ENCODE results near the gene BUD13. TPM values are rescaled to one million over a fixed set of nuclear protein-coding genes. Genes with fewer than 3 reads are reported as not detected.
A peak's percentile ranks its signal among the peaks of the same experiment; 100 is the strongest.

Gene BUD13
- polyA plus RNA-seq, 2 of the 4 experiments (the other 2 are of a cell fraction): 9.8 to 16.2 TPM

GRCh38 chr11:116788534-116788933 lies 15.7 kb upstream of the BUD13 start:
- ATAC-seq: no peak
- no peak for DNase-seq (ENCODE audit: low read depth in 1 of 2, low spot score in 1 of 2)
- Histone ChIP-seq H3K4me2 (peak overlapping the region; percentile 77), H3K9me3 (no peaks in the 10 kb centered on the region), H3K4me1 (peaks cover 10% of the 10 kb centered on the region; the same call in 1 of the 3 replicates), H3K27ac (peak overlapping the region; percentile 94 to 97), H3K4me3 (peak overlapping the region; percentile 94)
- 58% methylated on average over 4 of the region's 4 CpGs for WGBS (ENCODE audit: missing lambda C conversion rate)
- TF ChIP-seq SREBF2 (IDR thresholded peaks at IDR 0.05) (no peak), EHF (CRISPR knock-in tag; IDR thresholded peaks at IDR 0.05) (no peak), FOXS1 (CRISPR knock-in tag; IDR thresholded peaks at IDR 0.05) (no peak), HEYL (CRISPR knock-in tag; IDR thresholded peaks at IDR 0.05) (no peak), EP300 (IDR thresholded peaks at IDR 0.05) (no peak), MAFK (IDR thresholded peaks at IDR 0.05; ENCODE audit: partially characterized antibody) (no peak), RARB (CRISPR knock-in tag; IDR thresholded peaks at IDR 0.05) (no peak), ZNF302 (CRISPR knock-in tag; IDR thresholded peaks at IDR 0.05) (no peak), RCOR1 (IDR thresholded peaks at IDR 0.05; ENCODE audit: low read depth, low read length) (no peak), FOSL2 (IDR thresholded peaks at IDR 0.05) (no peak), FOSL2 (CRISPR knock-in tag; IDR thresholded peaks at IDR 0.05) (no peak), NR3C1 (IDR thresholded peaks at IDR 0.05) (no peak), RAD21 (conservative IDR thresholded peaks at IDR 0.05 in 1 of 2, IDR thresholded peaks at IDR 0.05 in 1 of 2) (no peak), RFX5 (IDR thresholded peaks at IDR 0.05) (no peak), ZC3H11A (IDR thresholded peaks at IDR 0.05) (no peak), CHD4 (IDR thresholded peaks at IDR 0.05; ENCODE audit: borderline replicate concordance) (no peak), HOXA7 (CRISPR knock-in tag; IDR thresholded peaks at IDR 0.05) (no peak), FOSB (CRISPR knock-in tag; IDR thresholded peaks at IDR 0.05) (no peak), CBX8 (IDR thresholded peaks at IDR 0.05) (no peak)
- TF ChIP-seq, protein P1, sequence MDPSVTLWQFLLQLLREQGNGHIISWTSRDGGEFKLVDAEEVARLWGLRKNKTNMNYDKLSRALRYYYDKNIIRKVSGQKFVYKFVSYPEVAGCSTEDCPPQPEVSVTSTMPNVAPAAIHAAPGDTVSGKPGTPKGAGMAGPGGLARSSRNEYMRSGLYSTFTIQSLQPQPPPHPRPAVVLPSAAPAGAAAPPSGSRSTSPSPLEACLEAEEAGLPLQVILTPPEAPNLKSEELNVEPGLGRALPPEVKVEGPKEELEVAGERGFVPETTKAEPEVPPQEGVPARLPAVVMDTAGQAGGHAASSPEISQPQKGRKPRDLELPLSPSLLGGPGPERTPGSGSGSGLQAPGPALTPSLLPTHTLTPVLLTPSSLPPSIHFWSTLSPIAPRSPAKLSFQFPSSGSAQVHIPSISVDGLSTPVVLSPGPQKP (IDR thresholded peaks at IDR 0.05; ENCODE audit: low read depth, low read length): no peak
- TF ChIP-seq, protein P2, sequence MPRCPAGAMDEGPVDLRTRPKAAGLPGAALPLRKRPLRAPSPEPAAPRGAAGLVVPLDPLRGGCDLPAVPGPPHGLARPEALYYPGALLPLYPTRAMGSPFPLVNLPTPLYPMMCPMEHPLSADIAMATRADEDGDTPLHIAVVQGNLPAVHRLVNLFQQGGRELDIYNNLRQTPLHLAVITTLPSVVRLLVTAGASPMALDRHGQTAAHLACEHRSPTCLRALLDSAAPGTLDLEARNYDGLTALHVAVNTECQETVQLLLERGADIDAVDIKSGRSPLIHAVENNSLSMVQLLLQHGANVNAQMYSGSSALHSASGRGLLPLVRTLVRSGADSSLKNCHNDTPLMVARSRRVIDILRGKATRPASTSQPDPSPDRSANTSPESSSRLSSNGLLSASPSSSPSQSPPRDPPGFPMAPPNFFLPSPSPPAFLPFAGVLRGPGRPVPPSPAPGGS (IDR thresholded peaks at IDR 0.05): no peak
- CTCF ChIA-PET: interaction anchor here (0.5 to 8.8 kb wide), 4 partner anchors 11 to 350 kb away, joined by 3 to 114 read pairs (median 30); partner anchors contain the start of gene APOA1
- FAIRE-seq: no peak
- POLR2A ChIA-PET: interaction anchor here (0.6 to 1.2 kb wide), 5 partner anchors 14 to 356 kb away, joined by 3 to 6 read pairs (median 5); partner anchors contain the start of genes BUD13, PAFAH1B2 and SIK3

GRCh38 chr11:116787786-116788486 lies 15.1 kb upstream of the BUD13 start, which contains the start of gene ZPR1:
Gene ZPR1 (minus strand): TSS chr11:116788023. CDS start chr11:116787990, 33 bp downstream.
- 3% methylated on average over 13 of the region's 56 CpGs for WGBS (ENCODE audit: missing lambda C conversion rate)
- DNase-seq (ENCODE audit: low read depth in 1 of 2, low spot score in 1 of 2) (peak; percentile 58 to 82), ATAC-seq (peak; percentile 85 to 89), FAIRE-seq (no peak)
- ChIA-PET CTCF (interaction anchor here (0.5 to 8.8 kb wide), 6 partner anchors 10 to 350 kb away, joined by 3 to 114 read pairs (median 6); partner anchors contain the start of gene APOA1), POLR2A (interaction anchor here (0.6 to 1.3 kb wide), 6 partner anchors 13 to 356 kb away, joined by 3 to 6 read pairs (median 4); partner anchors contain the start of genes APOA4, BUD13, PAFAH1B2 and SIK3)
- Histone ChIP-seq H3K4me1 (peaks cover 10% of the 10 kb centered on the region; the same call in 1 of the 3 replicates), H3K4me3 (peak within 1 kb of the TSS; percentile 94), H3K27ac (peak within 1 kb of the TSS; percentile 94 to 97), H3K9me3 (no peaks in the 10 kb centered on the region), H3K4me2 (peak within 1 kb of the TSS; percentile 77)
- TF ChIP-seq BHLHE40 (IDR thresholded peaks at IDR 0.05; ENCODE audit: low read depth, low read length): no peak
- no peak for TF ChIP-seq RNF2 (IDR thresholded peaks at IDR 0.05; ENCODE audit: borderline replicate concordance, low read depth)
- 0 out of 2 replicates have a peak, but pooled peaks have one; percentile 33 for TF ChIP-seq KDM5A (IDR thresholded peaks at IDR 0.05)
- peak; percentile 41 to 87; a peak in 3 of 5 replicates for TF ChIP-seq JUN (IDR thresholded peaks at IDR 0.05)
- TF ChIP-seq, protein P2 (IDR thresholded peaks at IDR 0.05): peak; percentile 70; the same call in 2 of the 3 replicates
- TF ChIP-seq RFX5 (IDR thresholded peaks at IDR 0.05): no peak
- TF ChIP-seq MAX (IDR thresholded peaks at IDR 0.05): peak; percentile 56
- TF ChIP-seq, protein P1 (IDR thresholded peaks at IDR 0.05; ENCODE audit: low read depth, low read length): 0 out of 2 replicates have a peak, but pooled peaks have one; percentile 29
- TF ChIP-seq POLR2A (IDR thresholded peaks at IDR 0.05; ENCODE audit: low read length): peak; percentile 76
- TF ChIP-seq EHF (CRISPR knock-in tag; IDR thresholded peaks at IDR 0.05): no peak
- TF ChIP-seq FOSB (CRISPR knock-in tag; IDR thresholded peaks at IDR 0.05): no peak
- no peak for TF ChIP-seq ZNF302 (CRISPR knock-in tag; IDR thresholded peaks at IDR 0.05)
- TF ChIP-seq FOSL2 (IDR thresholded peaks at IDR 0.05): no peak
- no peak for TF ChIP-seq FOSL2 (CRISPR knock-in tag; IDR thresholded peaks at IDR 0.05)
- no peak for TF ChIP-seq POLR2AphosphoS2 (conservative IDR thresholded peaks at IDR 0.05; ENCODE audit: low read length)
- TF ChIP-seq, protein P3, sequence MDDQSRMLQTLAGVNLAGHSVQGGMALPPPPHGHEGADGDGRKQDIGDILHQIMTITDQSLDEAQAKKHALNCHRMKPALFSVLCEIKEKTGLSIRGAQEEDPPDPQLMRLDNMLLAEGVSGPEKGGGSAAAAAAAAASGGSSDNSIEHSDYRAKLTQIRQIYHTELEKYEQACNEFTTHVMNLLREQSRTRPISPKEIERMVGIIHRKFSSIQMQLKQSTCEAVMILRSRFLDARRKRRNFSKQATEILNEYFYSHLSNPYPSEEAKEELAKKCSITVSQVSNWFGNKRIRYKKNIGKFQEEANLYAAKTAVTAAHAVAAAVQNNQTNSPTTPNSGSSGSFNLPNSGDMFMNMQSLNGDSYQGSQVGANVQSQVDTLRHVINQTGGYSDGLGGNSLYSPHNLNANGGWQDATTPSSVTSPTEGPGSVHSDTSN (IDR thresholded peaks at IDR 0.05): peak; percentile 58; the same call in 1 of the 2 replicates
- TF ChIP-seq CBX8 (IDR thresholded peaks at IDR 0.05): no peak
- TF ChIP-seq TP53 (CRISPR knock-in tag; IDR thresholded peaks at IDR 0.05): no peak
- TF ChIP-seq RARB (CRISPR knock-in tag; IDR thresholded peaks at IDR 0.05): no peak
- TF ChIP-seq NFE2L2 (conservative IDR thresholded peaks at IDR 0.05; ENCODE audit: low read length): no peak
